RWPE2 (cell line): ENCODE data around the gene C17orf100.

Experiments
- ATAC-seq: fragments of 200-7000 bp; cut with Tn5 transposase; 3 replicates; pipeline ENCODE4 v1.9.1; 2021; ENCODE audit warnings: low read depth
- DNase-seq: peaks from one replicate; pipeline ENCODE4 v3.0.0-alpha.2; 2020; ENCODE audit warnings: low spot score
- H3K27ac ChIP-seq: fragments of 450-650 bp; 2 replicates; pipeline ENCODE4 v1.5.1; 2017; ENCODE audit warnings: mild to moderate bottlenecking; ENCODE audit not compliant: poor library complexity, severe bottlenecking
- H3K27me3 ChIP-seq: fragments of 250-450 bp; sonication (Bioruptor Pico); 2 replicates; pipeline ENCODE4 v1.5.1; 2021; ENCODE audit warnings: mild to moderate bottlenecking, moderate library complexity; ENCODE audit not compliant: insufficient read depth, poor library complexity, severe bottlenecking
- H3K36me3 ChIP-seq: fragments of 250-450 bp; sonication (Bioruptor Pico); 2 replicates; pipeline ENCODE4 v1.5.1; 2020; ENCODE audit warnings: low read depth, mild to moderate bottlenecking, moderate library complexity
- H3K4me1 ChIP-seq: fragments of 250-450 bp; sonication (Bioruptor Pico); 2 replicates; pipeline ENCODE4 v1.5.1; 2021; ENCODE audit warnings: mild to moderate bottlenecking, moderate library complexity; ENCODE audit not compliant: insufficient read depth, poor library complexity, severe bottlenecking
- H3K4me3 ChIP-seq: fragments of 250-450 bp; sonication (Bioruptor Pico); 2 replicates; pipeline ENCODE4 v1.5.1; 2021; ENCODE audit warnings: mild to moderate bottlenecking, moderate library complexity; ENCODE audit not compliant: severe bottlenecking
- H3K9me3 ChIP-seq: fragments of 250-450 bp; sonication (Bioruptor Pico); 2 replicates; pipeline ENCODE4 v1.5.1; 2021; ENCODE audit warnings: mild to moderate bottlenecking, moderate library complexity; ENCODE audit not compliant: severe bottlenecking
- CTCF ChIP-seq: fragments of 450-650 bp; IDR thresholded peaks from one replicate; pipeline ENCODE4 v1.5.1; 2017; ENCODE audit warnings: mild to moderate bottlenecking, moderate library complexity; ENCODE audit not compliant: poor library complexity, severe bottlenecking

Gene C17orf100

GRCh38 chr17:6610011-6610410, 41.6 kb upstream of the C17orf100 start:
- DNase-seq (no peak), ATAC-seq (no peak)
- Histone ChIP-seq H3K4me1 (peaks cover 10% of the 10 kb centered on the region), H3K4me3 (no peak overlapping the region), H3K27me3 (no peaks in the 10 kb centered on the region), H3K27ac (no peak overlapping the region), H3K9me3 (no peaks in the 10 kb centered on the region), H3K36me3 (peaks cover 89% of the 10 kb centered on the region)
- TF ChIP-seq CTCF, result no peak

GRCh38 chr17:6611231-6611630, 40.3 kb upstream of the C17orf100 start:
- Histone ChIP-seq H3K36me3 (peaks cover 91% of the 10 kb centered on the region), H3K27me3 (no peaks in the 10 kb centered on the region), H3K4me3 (no peak overlapping the region), H3K4me1 (peaks cover 10% of the 10 kb centered on the region), H3K27ac (no peak overlapping the region), H3K9me3 (no peaks in the 10 kb centered on the region)
- ATAC-seq (no peak), DNase-seq (no peak)
- no peak for TF ChIP-seq CTCF

- peaks cover 94% of the 10 kb centered on the region for H3K36me3 ChIP-seq
- ATAC-seq, result no peak
- TF ChIP-seq CTCF, result no peak
Measured at GRCh38 chr17:6623941-6624340, 27.6 kb upstream of the C17orf100 start.

DNA sequence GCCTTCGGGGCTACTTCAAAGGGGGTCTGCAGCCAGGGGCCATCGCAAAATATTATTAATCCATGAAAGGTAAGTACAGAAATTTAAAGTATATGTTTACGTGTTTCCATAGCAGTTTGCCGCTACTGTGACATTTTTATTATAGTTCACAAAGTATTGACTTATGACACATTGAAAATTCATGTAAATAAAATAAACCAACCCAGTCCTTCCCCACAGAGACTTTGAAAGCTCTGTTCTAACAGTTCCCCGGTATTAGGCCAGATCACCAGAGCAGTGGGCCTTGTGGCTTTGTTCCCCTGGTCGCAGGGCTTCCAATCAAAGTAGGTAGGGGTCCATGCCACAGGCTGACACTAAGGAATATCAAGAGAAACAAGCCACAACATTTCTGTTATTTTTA, 24.9 kb upstream of the C17orf100 start:
- Histone ChIP-seq H3K9me3 (no peaks in the 10 kb centered on the region), H3K36me3 (peaks cover 97% of the 10 kb centered on the region), H3K4me1 (peaks cover 8% of the 10 kb centered on the region), H3K4me3 (no peak overlapping the region), H3K27me3 (no peaks in the 10 kb centered on the region), H3K27ac (peak overlapping the region; percentile 23)
- ATAC-seq, result no peak
- DNase-seq, result no peak
- no peak for TF ChIP-seq CTCF

More at GRCh38 chr17:6623941-6624340, 27.6 kb upstream of the C17orf100 start:
- Histone ChIP-seq H3K4me3 (no peak overlapping the region), H3K4me1 (peaks cover 8% of the 10 kb centered on the region), H3K27ac (no peak overlapping the region), H3K27me3 (no peaks in the 10 kb centered on the region), H3K9me3 (no peaks in the 10 kb centered on the region)
- DNase-seq, result no peak

DNA sequence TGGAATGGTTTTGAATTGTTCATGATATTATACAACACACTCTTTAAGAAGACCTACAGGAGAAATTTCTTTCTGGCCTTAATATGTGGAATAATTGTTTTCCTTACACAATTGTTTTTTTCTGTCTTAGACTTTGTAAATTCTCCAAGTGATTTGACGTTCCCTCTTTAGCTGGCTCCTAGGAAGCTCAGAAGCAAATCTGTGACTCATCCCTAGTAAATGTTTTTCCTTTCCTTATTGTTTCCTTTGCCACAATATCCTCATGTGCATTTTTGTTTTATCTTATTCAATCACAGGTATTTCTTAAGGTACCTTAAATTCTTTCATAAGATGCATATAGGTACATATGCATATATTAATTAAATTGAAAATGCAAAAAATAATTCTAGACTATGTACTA, 24.5 kb upstream of the C17orf100 start:
- 0 out of 3 replicates have a peak, but pooled peaks have one; percentile 52 for ATAC-seq

More for the DNA sequence above, 24.5 kb upstream of the C17orf100 start:
- H3K36me3 ChIP-seq, result peaks cover 97% of the 10 kb centered on the region
- H3K4me1 ChIP-seq, result peaks cover 8% of the 10 kb centered on the region
- no peak for TF ChIP-seq CTCF
- no peak for DNase-seq
- H3K27ac ChIP-seq, result peak overlapping the region; percentile 23
- H3K4me3 ChIP-seq, result no peak overlapping the region
- H3K27me3 ChIP-seq, result no peaks in the 10 kb centered on the region
- H3K9me3 ChIP-seq, result no peaks in the 10 kb centered on the region
